ENCODE results near the gene FOSB. TPM values are rescaled to one million over a fixed set of nuclear protein-coding genes. Genes with fewer than 3 reads are reported as not detected.

FOSB gene
- total RNA-seq, 1 experiment from 2014 or later, result 1.7 TPM

- H3K4me3 Mint-ChIP-seq, result no peak overlapping the region
- peaks cover 16% of the 10 kb centered on the region for H3K27me3 Mint-ChIP-seq (ENCODE audit: low read depth)
Measured at GRCh38 chr19:45503909-45504308, 36.1 kb downstream of the FOSB start.

More at GRCh38 chr19:45503909-45504308, 36.1 kb downstream of the FOSB start:
- no peak overlapping the region for H3K56ac ChIP-seq (ENCODE audit: insufficient read length, low read depth, low read length)
- no peak overlapping the region for H2AFZ ChIP-seq (ENCODE audit: low read length)
- no peak overlapping the region for H3K27ac ChIP-seq (ENCODE audit: insufficient read length, low read depth, low read length)
- no peak overlapping the region for H2BK5ac ChIP-seq (ENCODE audit: insufficient read length, low read length)
- Mint-ChIP-seq H3K9me3 (no peaks in the 10 kb centered on the region; a peak in 2 of 5 replicates), H3K27ac (no peak overlapping the region), H3K36me3 (ENCODE audit: insufficient read depth in 1 of 3, low read depth in 3 of 3) (peaks cover 0 to 4% (median 0%) of the 10 kb centered on the region in 3 experiments; a peak in 1 of 7 replicates), H3K4me1 (peaks cover 25 to 42% of the 10 kb centered on the region in 2 experiments)
- peaks cover 7% of the 10 kb centered on the region; the same call in 1 of the 2 replicates for H3K79me2 ChIP-seq (ENCODE audit: insufficient read depth, low read length)
- H3K23ac ChIP-seq (ENCODE audit: insufficient read length, low read depth, low read length), result no peak overlapping the region
- H4K20me1 ChIP-seq (ENCODE audit: control insufficient read depth, insufficient read depth, insufficient read length), result no peaks in the 10 kb centered on the region
- H2BK12ac ChIP-seq (ENCODE audit: insufficient read length, low read depth, low read length), result no peak overlapping the region
- H3K79me1 ChIP-seq (ENCODE audit: insufficient read depth, low read depth, low read length, poor library complexity, severe bottlenecking), result peaks cover 2% of the 10 kb centered on the region
- H4K8ac ChIP-seq (replicated peaks; ENCODE audit: insufficient read length, low read depth, low read length), result no peak overlapping the region
- no peak overlapping the region for H2BK20ac ChIP-seq (ENCODE audit: low read depth, low read length, poor library complexity, severe bottlenecking)
- H4K91ac ChIP-seq (ENCODE audit: insufficient read length, low read depth, low read length), result no peak overlapping the region
- no peaks in the 10 kb centered on the region for H3K27me3 ChIP-seq (ENCODE audit: insufficient read depth, low read length)
- H3K9ac ChIP-seq (ENCODE audit: extremely low read depth, insufficient read length, low read length), result no peak overlapping the region
- no peaks in the 10 kb centered on the region for H3K9me3 ChIP-seq (ENCODE audit: control insufficient read depth, low read depth, low read length)
- H2BK15ac ChIP-seq (ENCODE audit: low read depth, low read length), result no peak overlapping the region
- no peak overlapping the region for H3K18ac ChIP-seq (ENCODE audit: insufficient read length, low read depth, low read length)
- H3K4ac ChIP-seq (ENCODE audit: low read depth, low read length), result no peak overlapping the region
- H3K14ac ChIP-seq (ENCODE audit: insufficient read depth, low read length), result no peak overlapping the region
- H3K4me2 ChIP-seq (ENCODE audit: insufficient read depth, insufficient read length, low read length), result no peak overlapping the region
- no peak overlapping the region for H2AK5ac ChIP-seq (ENCODE audit: insufficient read length, low read length)
- no peak overlapping the region for H4K5ac ChIP-seq (ENCODE audit: insufficient read length, low read depth, low read length)
- WGBS (ENCODE audit: extremely low coverage, insufficient read length, low lambda C conversion rate), result no CpG with 5 or more reads among the region's 9 CpGs
- H3K4me1 ChIP-seq (ENCODE audit: insufficient read depth, low read length), result peaks cover 4% of the 10 kb centered on the region; the same call in 1 of the 2 replicates
- no peak overlapping the region for H2BK120ac ChIP-seq (ENCODE audit: low read depth, low read length, poor library complexity, severe bottlenecking)
- peaks cover 15% of the 10 kb centered on the region for H3K23me2 ChIP-seq (ENCODE audit: insufficient read length, low read depth, low read length, poor library complexity, severe bottlenecking)
- no peak for DNase-seq
- H3T11ph ChIP-seq (ENCODE audit: low read length), result no peak overlapping the region
- no peak for TF ChIP-seq CTCF (conservative IDR thresholded peaks at IDR 0.05)

Measured in H9 (cell line).